NCI-H2029 treated with DMSO at 0.1 percent for 48 hours (cell line): ENCODE results near the gene ROPN1.
A peak's percentile ranks its signal among the peaks of the same experiment; 100 is the strongest.
"Not testable (repeated sequence)": the region's sequence is repeated elsewhere in the genome, so short reads cannot be mapped to it uniquely, and the experiment has no call there.

ENCODE experiments used
- DNase-seq: peaks from one replicate; lab custom pipeline; 2025; lab: John Stamatoyannopoulos, UW

Gene ROPN1

DNA sequence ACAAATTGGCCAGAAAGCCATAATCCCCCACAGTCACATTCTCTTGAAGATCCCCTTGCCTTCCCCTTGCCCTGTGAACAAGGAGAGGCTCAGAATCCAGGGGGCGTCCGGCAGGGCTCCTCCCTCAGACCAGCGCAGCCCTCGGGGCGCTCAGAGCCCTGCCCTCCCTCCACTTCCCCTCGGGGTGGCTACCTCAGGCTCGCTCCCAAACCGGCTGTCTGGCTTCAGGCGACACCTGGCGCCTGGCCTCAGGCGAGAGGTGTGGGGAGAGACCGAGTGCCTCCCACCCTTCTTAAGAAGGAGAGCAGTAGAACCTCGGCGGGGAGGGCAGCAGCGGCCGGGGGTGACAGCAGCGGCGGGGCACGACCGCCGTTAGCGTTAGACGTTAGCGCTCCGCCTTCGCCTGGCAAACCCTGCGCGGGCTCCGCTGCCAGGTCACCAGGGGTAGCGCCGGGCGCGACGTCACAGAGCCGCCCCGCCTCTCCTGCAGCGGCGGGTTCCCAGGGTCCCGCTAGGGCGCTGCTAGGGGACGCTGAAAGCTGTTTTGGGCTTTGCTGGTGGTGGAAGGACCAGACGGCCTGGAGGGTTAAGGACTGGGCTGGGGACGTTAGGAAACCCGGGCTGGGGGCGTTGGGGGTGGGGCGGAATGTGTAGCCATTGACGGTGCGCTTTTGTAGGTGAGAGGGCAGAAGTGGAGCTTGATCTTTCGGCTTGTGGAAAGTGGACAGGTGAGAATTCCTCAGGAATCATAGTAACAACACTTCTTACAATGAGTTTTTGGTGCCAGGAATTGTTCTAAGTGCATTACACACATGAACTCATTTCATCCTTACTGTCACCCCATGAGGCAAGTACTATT, at the start of gene ROPN1:
Gene ROPN1 (minus strand): TSS at position 395 of the 859 bp plus-strand sequence. CDS start 11,643 bp downstream, outside the sequence.
- DNase-seq, result not testable (repeated sequence)

- DNase-seq, result no peak
Observed at GRCh38 chr3:124041553-124041952, 49.6 kb upstream of the ROPN1 start.

GRCh38 chr3:124037326-124037725, 45.4 kb upstream of the ROPN1 start:
- DNase-seq, result no peak

DNA sequence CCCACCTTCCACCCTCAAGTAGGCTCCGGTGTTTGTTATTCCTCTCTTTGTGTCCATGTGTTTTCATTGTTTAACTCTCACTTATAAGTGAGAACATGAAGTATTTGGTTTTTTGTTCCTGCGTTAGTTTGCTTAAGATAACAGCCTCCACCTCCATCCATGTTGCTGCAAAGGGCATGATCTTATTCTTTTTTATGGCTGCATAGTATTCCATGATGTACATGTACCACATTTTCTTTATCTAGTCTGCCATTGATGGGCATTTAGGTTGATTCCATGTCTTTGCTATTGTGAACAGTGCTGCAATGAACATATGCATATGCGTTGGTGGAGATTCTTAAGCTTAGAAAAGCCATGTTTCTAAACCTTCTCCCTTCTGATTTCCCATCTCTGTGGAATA, 44.3 kb upstream of the ROPN1 start:
- not testable (repeated sequence) for DNase-seq

DNA sequence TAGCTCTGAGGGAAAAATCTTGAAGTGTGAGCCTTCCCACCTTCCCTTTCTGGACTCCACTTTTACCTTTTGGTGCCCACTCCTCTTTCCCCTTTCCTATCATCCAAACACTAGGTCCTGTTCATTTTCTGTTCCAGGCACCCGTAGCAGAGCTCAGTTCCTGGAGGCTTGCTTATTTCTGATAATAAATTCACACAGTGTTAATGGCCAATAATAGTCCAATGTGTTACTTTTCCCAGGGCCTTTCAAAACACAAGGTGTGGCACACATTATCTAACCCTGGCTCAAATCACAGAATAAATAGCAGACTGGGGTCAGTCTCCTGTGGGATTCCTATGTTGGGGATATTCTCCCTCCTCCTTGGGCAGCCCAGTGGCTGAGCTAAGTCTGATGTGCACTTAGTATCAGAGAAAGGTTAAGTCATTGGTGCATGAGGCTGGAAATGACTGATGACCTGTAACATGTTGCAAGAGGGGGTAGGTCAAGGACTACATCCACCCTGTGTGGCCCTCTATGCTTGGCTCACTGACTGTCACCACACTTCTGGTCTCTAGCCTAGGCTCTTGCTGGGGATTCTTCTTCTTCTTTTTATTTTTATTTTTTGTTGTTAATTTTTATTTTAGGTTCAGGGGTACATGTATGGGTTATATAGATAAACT, 43.7 kb upstream of the ROPN1 start:
- DNase-seq, result no peak

DNA sequence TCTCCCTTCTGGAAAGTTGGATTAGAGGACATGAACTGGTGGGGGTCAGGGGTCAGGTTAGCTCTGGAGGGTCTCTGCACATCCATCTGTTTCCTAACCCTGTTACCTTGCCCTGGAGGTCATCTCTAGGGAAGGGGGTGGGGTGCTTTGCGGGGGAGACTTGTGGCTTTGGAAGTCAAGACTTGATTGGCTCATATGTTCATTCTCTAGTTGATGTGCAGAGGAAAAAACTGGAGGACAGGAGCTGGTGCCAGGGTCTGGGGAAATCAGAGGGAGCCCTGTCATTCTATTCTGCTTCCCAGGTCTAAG, 42.9 kb upstream of the ROPN1 start:
- DNase-seq, result no peak

- DNase-seq, result no peak
Observed at GRCh38 chr3:124034016-124034843, 42.3 kb upstream of the ROPN1 start.

DNA sequence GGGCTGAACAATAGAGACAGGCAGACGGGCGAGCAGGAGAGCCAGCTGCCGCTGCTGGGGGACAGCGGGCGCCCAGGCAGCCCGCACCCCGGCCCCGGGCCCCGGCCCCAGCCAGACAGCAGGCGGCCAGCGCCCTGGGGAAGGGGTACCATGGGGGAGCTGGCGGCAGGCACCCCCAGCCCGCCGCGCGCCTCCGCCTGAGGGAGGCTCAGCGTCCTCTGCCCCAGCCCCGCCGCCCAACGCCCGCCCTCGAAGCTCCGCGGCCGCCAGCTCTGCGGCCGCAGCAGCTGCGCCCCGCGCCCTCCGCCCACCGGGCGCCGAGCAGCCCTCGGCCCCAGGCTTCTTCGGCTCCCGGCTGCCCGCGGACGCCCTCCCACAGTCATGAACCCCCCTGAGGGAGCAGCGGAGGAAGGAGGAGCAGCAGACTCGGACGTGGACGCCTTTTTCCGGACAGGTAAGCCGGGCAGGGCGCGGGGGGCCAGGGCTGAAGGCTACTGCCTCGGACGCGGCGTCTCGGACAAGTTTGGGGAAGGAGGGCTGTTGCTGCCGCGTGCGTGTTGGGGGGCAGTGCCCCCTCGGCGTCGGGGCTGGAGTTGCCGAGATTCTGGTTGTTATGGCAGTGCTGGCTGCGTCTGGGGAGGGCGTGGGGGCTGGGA, 41.6 kb upstream of the ROPN1 start, which contains the start of gene KALRN:
Gene KALRN (plus strand): TSS at position 10 of the 656 bp plus-strand sequence.
- no peak for DNase-seq

DNA sequence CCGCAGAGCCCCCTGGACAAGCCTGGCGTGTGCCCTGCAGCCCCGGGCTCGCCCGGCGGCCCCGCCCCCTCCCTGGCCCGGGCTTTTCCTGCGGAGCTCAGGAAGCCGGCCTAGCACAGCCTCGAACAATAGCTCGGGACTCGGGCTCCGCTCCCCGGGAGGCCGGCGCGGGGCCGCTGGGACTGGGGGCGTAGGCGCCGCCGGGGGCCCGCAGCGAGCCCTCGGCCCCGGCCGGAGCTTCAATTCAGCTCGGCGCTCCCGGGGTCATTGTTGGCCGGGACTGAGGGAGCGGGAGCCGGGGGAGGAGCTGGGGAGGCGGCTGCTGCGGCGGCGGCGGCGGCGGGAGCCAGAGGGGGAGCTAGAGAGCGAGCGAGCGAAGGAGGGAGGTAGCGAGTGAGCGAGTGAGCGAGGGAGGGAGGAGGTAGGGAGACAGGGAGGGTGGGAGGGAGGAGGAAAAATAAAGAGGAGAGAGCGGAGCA, 41.0 kb upstream of the ROPN1 start:
- DNase-seq, result peak; percentile 90

- peak; percentile 68 for DNase-seq
Observed at GRCh38 chr3:124032311-124032880, 40.5 kb upstream of the ROPN1 start.

DNA sequence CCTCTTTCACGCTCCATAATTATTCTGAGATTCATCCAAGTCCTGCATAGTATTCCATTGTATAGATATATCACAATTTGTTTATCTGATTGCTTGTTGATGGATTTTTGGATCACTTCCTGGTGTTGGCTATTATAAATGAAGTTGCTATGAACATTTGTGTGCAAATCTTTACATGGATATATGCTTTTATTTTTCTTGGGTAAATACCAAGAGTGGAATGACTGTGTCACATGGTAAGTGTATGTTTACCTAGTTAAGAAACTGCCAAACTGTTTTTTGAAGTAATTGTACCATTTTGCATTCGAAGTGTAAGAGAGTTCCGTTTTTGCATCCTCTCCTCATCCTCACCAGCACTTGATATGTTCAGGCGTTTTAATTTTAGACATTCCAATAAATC, 34.6 kb upstream of the ROPN1 start:
- no peak for DNase-seq

- not testable (repeated sequence) for DNase-seq
Observed at GRCh38 chr3:124023531-124023930, 31.6 kb upstream of the ROPN1 start.

- DNase-seq, result no peak
Observed at GRCh38 chr3:124019291-124019690, 27.4 kb upstream of the ROPN1 start.

GRCh38 chr3:124017502-124017901, 25.6 kb upstream of the ROPN1 start:
- DNase-seq, result peak; percentile 82

DNA sequence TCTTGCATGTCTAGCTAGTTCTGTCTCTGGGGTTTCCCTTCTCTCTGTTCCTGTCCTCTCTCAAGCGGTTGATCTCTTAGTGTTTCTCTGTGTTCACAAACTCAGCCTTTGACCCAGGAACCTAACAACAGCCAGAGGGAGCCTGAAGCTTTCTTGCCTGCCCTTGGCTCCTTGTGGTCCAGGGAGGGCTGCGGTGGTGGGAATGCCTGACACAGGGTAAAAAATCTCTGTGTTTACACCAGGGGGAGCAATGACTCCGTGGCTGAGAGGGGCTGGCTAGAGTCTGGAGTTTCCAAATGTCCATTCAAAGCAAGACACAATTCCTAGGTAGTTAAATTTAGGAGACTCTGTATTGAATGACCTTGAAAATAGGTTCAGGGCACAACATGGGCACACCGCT, 24.6 kb upstream of the ROPN1 start:
- DNase-seq, result not testable (repeated sequence)

GRCh38 chr3:124014366-124014942, 22.5 kb upstream of the ROPN1 start:
- DNase-seq, result no peak

DNA sequence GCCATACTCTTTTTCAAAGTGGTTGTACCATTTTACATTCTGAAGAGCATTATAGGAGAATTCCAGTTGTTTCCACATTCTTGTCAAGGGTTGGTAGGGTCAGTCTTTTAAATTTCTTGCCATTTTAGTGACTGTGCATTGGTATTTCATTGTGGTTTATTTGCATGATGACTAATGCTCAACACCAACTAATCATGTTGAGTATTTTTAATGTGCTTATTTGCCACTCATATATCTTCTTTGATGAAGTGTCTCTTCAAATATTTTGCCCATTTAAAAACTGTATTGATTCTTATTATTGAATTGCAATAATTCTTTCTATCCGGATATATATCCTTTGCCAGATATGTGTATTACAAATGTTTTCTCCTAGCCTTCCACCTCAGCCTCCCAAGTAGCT, 16.4 kb upstream of the ROPN1 start:
- DNase-seq, result not testable (repeated sequence)

- no peak for DNase-seq
Observed at GRCh38 chr3:124007186-124007585, 15.3 kb upstream of the ROPN1 start.

DNA sequence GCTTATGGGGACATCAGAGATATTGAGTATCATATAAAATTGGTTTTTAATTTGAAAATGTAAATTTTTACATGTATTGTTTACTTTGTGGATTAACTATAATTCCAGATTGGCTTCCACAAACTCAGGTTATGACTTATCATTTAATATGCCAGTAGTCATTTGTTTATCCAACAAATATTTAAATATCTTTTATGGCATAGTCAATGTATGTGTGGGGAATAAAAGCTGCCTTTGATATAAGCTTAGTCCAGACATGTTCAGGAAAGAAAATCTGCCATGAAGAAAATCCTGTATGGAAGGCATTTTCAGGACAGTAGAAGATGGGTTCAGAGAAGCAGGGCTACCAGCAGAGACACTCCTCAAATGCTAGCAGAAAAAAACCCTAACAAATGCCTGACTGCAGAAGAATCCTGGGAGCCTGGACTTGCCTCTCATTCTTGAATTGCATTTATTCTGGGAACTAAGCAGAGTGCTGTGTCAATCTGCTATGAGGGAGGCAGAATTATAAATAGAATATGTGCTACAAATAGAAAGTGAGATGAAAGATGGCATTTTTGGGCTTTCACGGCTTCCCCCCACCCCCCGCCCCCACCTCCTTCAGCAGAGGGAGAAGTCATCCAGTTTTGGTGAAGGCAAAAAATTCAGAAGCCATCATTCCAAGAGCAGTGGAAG, 10.6 kb upstream of the ROPN1 start:
- not testable (repeated sequence) for DNase-seq

- DNase-seq, result not testable (repeated sequence)
Observed at GRCh38 chr3:124001366-124001765, 9.4 kb upstream of the ROPN1 start.
